ENCODE measurements around the gene PTGR3.

DNA sequence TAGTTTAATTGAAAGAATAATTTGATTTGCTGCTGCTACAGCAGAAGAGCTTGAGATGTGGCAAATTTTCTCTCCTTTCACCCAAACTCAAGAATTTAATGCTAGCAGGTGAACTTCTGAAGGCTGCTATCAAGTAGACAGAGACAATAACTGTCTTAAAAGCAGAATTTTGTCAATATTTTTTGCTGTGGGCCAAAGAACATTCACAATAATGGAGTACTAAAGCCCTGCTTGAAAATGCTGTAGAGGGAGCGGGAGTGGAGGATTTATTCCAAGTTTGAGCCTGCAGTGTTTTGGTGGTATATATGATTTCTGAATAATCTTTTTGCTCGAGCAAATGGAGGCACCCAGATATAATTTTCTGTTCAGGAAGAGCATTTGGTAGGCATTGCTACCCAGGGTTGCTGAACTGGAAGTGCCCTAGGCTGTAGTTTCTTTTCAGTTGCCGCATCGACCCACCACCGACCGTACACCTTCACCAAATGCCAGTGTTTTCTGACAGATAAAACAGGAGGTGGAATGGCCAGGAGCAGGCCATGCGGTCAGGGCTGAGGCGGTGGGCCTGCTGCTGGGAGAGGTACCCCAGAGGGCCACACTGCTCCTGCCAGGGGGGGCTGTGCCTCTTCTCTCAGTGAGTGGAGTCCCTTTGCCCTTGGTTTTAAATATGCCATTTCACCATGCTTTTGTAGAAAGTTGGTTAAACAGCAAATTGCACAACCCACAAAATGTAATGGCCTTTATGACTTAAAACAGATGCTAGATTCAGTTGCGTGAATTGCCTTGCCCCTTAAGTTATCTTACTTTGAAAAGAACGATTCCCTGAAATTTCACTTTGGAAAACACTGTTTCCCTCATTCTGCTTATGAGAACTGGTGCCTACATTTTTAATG, 38.0 kb upstream of the PTGR3 start:
- no peak for TF ChIP-seq POLR2A (IDR thresholded peaks at IDR 0.05)
- TF ChIP-seq, protein P1, sequence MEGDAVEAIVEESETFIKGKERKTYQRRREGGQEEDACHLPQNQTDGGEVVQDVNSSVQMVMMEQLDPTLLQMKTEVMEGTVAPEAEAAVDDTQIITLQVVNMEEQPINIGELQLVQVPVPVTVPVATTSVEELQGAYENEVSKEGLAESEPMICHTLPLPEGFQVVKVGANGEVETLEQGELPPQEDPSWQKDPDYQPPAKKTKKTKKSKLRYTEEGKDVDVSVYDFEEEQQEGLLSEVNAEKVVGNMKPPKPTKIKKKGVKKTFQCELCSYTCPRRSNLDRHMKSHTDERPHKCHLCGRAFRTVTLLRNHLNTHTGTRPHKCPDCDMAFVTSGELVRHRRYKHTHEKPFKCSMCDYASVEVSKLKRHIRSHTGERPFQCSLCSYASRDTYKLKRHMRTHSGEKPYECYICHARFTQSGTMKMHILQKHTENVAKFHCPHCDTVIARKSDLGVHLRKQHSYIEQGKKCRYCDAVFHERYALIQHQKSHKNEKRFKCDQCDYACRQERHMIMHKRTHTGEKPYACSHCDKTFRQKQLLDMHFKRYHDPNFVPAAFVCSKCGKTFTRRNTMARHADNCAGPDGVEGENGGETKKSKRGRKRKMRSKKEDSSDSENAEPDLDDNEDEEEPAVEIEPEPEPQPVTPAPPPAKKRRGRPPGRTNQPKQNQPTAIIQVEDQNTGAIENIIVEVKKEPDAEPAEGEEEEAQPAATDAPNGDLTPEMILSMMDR (IDR thresholded peaks at IDR 0.05), result no peak

All from uterus (tissue), 2 donors.